Measurements from ENCODE around the gene PLD5.

DNA sequence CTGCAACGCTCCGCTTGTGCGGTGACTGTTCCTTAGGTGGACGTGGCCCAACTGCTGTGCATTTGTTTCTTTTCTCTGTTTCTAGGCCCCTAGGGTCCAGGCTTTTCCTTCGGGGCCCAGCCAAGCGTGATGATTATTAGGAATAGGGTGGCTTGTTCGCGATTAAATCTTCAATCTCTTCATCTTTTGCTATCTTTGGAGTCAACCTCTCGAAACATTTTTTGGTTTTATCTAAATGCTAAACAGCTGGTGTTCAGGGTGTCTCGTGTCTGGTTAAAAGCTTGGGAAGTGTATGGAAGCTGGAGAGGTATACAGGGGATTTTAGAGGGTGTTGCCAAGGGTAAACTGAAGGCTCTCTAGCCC, 844 bp upstream of the PLD5 start:
- TF ChIP-seq, protein P1, sequence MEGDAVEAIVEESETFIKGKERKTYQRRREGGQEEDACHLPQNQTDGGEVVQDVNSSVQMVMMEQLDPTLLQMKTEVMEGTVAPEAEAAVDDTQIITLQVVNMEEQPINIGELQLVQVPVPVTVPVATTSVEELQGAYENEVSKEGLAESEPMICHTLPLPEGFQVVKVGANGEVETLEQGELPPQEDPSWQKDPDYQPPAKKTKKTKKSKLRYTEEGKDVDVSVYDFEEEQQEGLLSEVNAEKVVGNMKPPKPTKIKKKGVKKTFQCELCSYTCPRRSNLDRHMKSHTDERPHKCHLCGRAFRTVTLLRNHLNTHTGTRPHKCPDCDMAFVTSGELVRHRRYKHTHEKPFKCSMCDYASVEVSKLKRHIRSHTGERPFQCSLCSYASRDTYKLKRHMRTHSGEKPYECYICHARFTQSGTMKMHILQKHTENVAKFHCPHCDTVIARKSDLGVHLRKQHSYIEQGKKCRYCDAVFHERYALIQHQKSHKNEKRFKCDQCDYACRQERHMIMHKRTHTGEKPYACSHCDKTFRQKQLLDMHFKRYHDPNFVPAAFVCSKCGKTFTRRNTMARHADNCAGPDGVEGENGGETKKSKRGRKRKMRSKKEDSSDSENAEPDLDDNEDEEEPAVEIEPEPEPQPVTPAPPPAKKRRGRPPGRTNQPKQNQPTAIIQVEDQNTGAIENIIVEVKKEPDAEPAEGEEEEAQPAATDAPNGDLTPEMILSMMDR (IDR thresholded peaks at IDR 0.05): no peak
- no peak for TF ChIP-seq POLR2A (IDR thresholded peaks at IDR 0.05)

Measured in testis (tissue), 2 donors.